ENCODE data around the gene ARHGAP10.

ARHGAP10 gene

GRCh38 chr4:147769386-147769785 lies 37.5 kb downstream of the ARHGAP10 start:
- no peak overlapping the region for H3K4me3 ChIP-seq (ENCODE audit: low read depth, low read length)
- no peak for TF ChIP-seq CTCF (IDR thresholded peaks at IDR 0.05; ENCODE audit: low read depth, low read length)

- H3K4me3 ChIP-seq (ENCODE audit: low read depth, low read length): no peak overlapping the region
- TF ChIP-seq CTCF (IDR thresholded peaks at IDR 0.05; ENCODE audit: low read depth, low read length): no peak
Measured at GRCh38 chr4:147770831-147771230, 38.9 kb downstream of the ARHGAP10 start.

DNA sequence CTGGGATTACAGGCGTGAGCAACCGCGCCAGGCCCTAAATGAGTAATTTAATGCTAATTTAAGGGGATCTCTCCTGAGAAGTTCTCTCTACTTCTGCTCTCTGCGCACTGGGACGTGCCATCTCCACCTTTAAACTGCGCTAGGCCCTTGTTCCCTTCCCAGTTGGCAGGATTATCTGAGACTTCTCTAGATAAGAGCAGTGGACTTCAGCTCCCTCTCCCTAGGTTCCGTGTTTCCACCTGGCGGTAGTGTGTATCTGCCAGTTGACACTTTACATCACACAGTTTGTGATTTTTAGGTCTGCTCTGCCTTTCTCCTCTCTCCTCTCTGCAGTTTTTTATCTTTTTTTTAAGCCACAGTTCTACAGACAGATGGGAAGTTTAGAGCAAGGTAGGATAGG lies 40.2 kb downstream of the ARHGAP10 start:
- TF ChIP-seq CTCF (IDR thresholded peaks at IDR 0.05; ENCODE audit: low read depth, low read length): no peak
- peak overlapping the region; percentile 31 for H3K4me3 ChIP-seq (ENCODE audit: low read depth, low read length)

GRCh38 chr4:147772459-147772969 lies 40.6 kb downstream of the ARHGAP10 start:
- H3K4me3 ChIP-seq (ENCODE audit: low read depth, low read length): peak overlapping the region; percentile 31
- no peak for TF ChIP-seq CTCF (IDR thresholded peaks at IDR 0.05; ENCODE audit: low read depth, low read length)

GRCh38 chr4:147773261-147774184 lies 41.6 kb downstream of the ARHGAP10 start:
- peak overlapping the region; percentile 31 for H3K4me3 ChIP-seq (ENCODE audit: low read depth, low read length)

GRCh38 chr4:147776716-147777115 lies 44.8 kb downstream of the ARHGAP10 start:
- no peak overlapping the region for H3K4me3 ChIP-seq (ENCODE audit: low read depth, low read length)
- no peak for TF ChIP-seq CTCF (IDR thresholded peaks at IDR 0.05; ENCODE audit: low read depth, low read length)

More at GRCh38 chr4:147773261-147774184, 41.6 kb downstream of the ARHGAP10 start:
- no peak for TF ChIP-seq CTCF (IDR thresholded peaks at IDR 0.05; ENCODE audit: low read depth, low read length)

DNA sequence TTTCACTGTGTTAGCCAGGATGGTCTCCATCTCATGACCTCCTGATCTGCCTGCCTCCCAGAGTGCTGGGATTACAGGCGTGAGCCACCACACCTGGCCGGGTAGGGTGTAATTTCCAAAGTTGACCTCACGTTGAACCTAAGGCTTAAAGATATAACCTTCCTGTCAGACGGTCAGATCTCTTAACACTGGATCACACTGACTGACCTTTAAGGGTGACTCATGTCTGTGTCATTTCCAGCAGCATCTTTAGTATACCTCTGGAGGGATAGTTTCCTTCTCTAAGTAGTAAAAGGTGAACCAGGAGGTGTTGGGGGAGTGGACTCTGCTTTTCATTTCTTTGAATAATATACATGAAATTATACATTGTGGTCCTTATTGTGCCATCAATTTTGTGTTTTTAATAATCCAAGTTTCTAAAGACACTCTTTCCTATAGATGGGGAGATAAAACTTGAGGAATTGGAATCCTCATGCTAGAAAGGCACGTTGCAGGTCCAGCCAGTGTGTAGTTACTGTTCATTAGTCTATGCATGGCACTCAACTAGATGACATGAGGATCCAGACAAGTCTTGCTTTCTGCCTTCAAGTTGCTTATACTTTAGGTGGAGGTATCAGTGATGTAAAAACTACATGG lies 45.7 kb downstream of the ARHGAP10 start:
- no peak for TF ChIP-seq CTCF (IDR thresholded peaks at IDR 0.05; ENCODE audit: low read depth, low read length)
- no peak overlapping the region for H3K4me3 ChIP-seq (ENCODE audit: low read depth, low read length)
